ENCODE results near the gene ITSN1.
"Not testable (repeated sequence)": the region's sequence is repeated elsewhere in the genome, so short reads cannot be mapped to it uniquely, and the experiment has no call there.

Gene ITSN1

DNA sequence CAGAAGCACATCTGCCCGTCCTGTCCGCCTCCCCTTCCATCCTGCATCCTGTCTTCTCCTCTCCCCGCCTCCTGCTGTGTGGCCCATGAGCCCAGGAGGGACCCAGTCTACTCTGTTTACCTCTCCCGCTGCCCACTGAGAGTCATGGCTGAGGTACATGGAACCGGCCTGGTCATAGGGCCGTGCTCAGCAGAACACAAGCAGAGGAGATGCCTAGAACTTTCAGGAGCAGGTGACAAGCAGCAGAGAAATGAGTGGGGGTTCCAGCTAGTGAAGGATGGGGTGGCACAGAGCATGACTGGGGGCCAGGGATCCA lies 202.5 kb downstream of the ITSN1 start:
- no peak for DNase-seq

DNA sequence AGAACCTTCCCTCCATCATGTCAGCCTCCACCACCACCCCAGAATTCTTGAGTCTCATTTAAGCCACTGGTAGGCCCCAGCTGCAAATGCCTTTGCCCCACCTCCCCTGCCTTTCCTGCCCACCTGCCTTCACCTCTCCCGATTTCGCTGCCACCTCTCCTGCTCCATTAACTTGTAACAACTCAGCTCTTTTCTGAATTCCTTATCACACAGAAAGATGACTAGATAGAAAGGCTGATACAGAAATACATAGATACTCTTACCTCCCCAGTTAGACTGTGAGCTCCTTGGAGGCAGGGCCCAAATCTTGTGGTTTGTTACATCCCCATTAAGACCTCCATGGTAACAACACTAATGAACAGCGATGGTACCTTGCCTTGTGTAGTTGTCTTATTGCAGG lies 203.8 kb downstream of the ITSN1 start:
- DNase-seq, result no peak

DNA sequence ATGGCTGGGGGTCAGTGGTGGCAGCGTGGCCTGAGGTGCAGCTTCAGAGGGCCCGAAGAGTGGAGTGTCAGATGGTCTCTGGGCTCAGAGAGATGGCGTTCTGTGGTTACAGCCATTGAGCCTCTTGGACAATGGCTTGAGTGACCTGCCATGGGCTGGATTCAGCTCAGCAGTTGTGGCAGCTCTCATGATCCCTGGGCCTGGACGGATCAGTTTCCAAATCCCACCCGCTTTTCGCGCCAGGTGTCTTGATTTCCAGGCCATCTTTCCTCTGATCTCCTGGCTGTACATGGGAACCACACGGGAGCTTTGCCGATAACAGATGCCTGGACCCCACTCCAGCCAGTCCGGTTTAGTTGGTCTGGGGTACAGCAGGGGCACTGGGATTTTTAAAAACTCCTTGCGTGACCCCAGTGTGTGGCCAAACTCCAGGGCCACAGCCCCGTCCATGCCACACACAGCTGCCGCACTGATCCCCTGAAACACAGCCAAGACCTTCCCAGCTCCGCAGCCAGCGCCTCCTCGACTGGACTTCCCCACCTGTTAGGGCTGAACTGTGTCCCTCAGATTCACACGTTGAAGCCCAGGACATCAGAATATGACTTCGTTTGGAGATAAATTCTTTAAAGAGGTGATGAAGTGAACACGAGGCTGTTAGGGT lies 205.4 kb downstream of the ITSN1 start:
- no peak for DNase-seq

DNA sequence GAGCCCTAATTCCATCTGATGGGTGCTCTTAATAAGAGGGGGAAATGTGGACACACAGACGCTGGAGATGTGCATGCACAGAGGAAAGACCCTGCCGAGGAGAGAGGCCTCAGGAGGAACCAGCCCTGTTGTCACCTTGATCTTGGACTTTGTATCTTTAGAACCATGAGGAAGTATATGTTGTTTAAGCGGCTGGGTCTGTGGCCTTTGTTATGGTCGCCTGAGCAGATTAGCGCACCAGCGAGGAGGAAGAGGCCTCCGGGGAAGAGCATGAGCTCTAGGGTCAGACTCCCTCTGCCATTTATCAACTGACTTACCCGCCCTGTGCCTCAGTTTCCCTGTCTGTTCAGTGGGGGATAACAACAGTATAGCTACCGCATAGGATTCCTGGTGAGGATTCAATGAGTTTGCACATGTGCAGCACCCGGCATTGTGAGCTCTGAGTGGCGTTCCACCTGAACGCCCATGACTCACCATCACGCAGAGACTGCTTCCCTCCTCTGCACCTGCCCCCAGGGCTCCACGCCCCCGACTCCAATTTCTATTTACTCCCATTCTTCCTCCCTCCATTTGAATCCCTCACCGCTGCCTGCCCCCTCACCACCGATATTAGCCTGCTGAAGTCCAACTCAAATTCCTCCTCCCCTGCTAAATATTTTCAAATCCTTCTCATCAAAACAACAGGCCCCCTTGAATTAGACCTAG lies 206.1 kb downstream of the ITSN1 start:
- DNase-seq, result no peak

DNA sequence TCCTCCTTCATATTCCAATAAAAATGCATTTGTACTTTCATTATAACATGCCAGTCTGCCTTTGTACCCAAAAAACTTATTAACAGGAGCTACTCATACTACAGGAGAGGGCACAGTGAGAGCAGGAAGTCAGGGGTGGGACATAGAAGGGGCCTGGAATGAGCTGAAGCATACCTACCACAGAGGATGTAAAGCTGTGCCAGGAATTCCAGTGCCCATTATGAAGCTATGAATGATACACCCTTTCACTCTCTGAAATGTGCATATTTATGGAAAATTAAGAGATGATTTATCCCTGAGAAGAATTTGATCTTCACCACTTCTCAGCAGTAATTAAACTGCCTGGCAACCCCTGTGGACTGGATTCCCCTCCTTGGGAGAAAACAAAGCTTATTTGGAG lies 207.5 kb downstream of the ITSN1 start:
- no peak for DNase-seq

DNA sequence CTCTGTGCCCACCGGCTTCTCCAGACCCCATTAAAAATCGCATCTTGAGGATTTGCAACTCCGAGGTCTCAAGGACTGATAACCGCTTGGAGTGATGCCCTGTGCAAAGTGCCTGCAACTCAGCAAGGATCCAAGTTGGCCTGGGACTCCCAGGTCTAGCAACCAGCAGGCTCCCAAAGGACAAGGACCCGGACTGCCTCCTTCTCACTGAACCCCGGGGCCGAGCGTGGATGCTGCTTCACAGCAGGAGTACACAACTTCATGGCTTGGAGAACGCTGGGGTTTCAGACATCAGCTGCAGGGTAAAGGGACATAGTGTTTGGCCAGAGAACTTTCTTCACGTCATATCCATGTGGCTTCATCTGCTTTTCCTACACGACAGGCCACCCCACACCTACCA lies 208.1 kb downstream of the ITSN1 start:
- no peak for DNase-seq

DNA sequence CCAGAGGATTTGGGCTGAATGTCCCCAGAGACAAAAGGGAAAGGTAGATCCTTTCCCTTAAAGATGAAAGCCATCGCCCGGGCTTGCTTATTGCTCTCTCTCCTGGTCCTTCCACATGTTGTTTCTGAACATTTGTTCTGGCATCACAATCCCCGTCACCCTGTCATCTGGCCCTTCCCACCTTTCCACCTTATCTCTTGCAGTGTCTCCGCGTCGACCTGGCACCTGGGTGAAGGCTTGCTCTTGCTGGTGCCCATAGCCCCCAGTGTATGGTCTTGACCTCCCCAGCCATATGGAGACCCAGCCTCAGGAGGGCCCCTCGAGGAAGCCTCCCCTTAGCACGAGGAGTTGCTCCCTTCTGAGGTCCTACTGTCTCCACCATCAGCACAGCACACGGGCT lies 208.7 kb downstream of the ITSN1 start:
- no peak for DNase-seq

DNA sequence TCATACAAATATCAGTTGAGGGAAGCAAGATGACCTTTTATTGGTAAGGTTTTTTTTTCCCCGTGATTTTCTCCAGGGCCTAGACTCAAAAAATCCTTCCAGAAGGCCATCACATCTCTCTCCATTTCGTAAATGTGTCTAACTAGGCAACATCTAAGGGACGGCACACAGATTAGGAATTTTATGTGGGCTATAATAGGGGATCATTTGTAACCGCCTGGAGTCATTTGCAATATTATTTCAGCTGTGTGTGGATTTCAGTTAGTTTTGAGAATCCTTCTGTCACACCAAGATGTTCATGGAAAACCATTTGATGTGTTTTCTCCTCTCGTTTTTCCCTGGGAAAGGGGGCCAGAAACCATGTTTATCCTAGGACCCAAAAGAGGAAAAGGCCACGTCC lies 210.2 kb downstream of the ITSN1 start:
- DNase-seq, result no peak

DNA sequence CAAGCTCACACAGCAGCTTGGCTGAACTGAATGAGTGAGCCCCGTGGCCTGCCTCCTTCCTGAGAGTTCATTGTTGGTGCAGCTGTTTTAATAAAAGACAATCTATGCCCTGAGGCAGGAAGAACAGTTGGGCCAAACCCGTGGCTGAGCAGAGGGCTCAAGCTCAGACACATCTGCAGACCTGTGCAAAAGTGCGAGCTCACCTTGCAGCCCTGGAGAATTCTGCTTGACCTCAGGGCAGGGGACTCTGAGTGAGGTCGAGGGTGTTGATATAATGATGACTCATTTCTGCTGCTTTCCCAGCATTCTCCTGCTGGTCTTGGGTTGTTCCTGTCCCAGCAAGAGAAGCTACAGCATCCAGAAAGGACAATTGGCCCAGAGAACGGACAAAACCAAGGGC lies 212.3 kb downstream of the ITSN1 start:
- no peak for DNase-seq

DNA sequence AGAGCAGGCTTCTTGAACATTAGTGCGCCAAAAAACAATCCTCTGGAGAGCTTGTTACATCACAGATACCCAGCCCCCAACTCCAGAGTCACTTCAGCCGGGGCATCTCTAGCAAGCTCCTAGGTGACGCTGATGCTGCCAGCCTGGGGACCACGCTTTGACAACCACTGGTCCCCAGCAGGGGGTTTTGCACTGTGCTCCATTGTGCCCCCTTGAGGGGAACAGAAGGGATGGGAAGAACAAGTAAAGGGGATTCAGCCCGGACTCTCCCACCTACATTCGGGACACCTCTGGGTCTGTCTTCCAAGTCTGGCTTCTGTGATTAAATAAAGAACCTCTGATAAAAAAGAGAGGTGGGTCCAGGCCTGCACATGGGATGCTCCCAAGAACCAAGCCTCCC lies 212.9 kb downstream of the ITSN1 start:
- DNase-seq, result no peak

DNA sequence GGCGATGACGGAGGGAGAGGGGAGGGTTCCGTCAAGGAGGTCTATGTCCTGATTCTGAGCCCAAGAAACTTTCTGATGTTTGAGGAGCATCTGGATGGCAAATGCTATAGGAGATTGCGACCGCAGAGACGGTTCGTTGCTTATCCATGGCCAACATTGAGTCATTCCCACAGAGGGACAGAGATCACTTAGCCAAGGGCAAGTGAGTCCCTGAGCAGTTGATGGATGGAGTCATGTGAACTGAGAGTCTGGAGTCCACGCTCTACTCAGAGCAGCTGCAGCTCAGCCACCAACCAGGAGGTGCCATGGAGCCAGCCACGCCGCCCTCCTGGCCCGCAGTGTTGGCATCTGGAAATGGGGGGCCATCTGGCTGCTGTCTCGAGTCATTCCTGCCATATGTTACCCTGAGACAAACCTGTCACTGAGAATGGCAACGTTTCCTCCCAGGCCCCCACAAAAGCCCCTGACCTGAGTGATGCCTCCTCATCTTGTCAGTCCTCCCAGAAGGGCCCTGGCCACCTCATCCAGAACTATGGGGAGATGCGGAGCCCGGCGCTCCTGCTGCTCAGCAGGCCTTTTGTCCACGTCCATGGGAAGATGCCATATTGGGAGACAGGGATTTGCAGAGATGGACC lies 214.7 kb downstream of the ITSN1 start:
- no peak for DNase-seq

DNA sequence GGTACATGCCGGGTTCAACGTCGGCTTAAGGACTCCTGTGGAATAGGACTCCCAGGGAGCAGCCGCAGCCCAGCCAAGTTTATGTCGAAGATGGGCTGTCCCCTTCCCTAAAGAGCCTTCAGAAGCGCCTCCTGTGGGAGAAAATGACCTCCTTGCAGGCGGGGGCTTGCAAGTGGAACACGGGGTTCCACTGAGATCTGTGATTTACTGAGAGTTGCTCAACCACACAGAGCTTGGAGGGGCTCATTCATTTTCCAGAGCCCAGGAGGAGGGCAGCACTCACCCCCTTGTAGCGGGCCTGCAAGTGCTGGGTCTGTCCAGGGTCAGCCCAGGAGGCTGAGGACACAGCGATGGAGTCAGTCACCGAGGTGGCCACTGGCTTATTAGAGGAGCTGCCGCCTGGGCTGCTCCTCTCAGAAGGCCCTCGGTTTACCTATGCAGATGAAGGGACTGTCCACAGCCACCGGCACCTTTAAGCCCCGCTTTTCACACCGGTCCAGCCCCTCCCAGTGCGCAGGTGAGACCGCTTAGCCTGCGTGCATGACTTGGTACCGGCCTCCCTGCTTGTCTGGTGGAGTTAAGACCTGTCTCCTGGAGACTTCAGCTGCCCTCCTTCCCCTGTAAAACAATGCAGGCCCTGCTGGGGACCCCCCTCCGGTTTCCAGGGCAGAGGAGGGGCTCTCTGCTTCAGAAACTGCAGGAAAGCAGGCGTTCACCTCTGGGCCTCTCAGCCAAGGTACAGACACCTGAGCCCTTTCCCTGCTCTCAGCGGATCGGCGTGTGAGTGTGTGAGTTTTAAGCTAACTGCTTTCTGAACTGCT lies 215.8 kb downstream of the ITSN1 start:
- DNase-seq, result no peak

DNA sequence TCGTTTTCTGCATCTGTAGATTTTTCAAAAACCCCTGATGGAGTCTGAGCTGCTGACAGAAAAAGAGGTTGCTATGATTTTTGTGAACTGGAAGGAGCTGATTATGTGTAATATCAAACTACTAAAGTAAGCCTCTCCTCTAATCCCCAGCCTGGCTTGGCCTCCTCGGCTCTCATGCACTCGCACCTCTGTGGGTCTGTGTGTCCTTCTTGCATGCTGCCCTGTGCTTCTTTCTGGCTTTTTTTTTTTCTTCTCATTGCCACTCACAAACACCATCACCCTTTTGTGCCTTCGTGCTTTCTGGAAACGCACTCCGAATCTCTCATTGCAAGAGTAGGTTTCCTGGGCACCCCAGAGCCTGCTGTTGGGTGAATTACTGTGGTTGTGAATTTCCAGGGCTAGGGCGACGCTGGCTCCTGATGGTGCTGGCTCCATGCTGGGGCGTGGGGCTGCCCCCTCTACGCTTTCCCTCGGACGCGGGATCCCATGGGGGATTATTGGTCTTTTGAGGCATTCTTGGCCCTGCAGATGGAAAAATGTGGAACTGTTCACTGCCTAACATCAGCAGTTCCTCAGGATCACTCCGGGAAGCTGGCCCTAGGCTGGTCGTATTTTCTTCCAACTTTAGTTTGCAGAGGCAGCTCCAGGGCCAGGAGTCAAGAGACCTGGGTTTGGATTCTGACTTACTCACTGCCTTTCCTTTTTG lies 216.5 kb downstream of the ITSN1 start:
- DNase-seq, result no peak

DNA sequence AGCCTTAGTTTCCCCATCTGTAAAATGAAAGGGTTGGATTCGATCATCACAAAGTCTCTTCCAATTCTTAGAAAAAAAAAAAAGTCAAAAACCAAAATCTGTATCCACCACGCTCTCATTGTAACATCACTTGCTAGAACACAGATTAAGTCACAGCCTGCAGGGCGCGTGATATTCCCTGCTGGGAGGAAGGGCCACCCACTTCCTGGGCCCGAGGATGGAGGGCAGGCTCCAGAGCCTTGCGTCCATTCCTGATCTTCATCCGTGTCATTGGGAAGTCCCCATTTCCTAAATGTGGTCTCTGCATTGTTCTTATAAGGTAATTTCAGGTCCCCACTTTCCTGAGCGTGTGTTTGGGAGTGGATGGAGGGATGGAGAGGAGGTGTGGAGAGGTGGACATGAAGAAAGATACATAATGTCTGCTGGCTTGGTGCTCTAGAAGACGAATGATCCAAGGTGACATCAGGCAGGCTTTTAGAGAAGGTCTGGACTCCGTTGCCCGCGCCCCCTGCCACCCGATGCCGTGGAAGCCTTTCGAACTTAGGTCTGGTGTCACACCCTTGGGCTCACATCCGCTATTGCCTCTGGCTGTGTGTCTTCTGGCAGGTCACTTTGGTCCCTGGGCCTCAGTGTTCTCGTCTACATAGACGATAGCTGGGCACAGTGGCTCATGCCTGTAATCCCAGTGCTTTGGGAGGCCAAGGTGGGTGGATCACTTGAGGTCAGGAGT lies 217.2 kb downstream of the ITSN1 start:
- DNase-seq, result no peak

DNA sequence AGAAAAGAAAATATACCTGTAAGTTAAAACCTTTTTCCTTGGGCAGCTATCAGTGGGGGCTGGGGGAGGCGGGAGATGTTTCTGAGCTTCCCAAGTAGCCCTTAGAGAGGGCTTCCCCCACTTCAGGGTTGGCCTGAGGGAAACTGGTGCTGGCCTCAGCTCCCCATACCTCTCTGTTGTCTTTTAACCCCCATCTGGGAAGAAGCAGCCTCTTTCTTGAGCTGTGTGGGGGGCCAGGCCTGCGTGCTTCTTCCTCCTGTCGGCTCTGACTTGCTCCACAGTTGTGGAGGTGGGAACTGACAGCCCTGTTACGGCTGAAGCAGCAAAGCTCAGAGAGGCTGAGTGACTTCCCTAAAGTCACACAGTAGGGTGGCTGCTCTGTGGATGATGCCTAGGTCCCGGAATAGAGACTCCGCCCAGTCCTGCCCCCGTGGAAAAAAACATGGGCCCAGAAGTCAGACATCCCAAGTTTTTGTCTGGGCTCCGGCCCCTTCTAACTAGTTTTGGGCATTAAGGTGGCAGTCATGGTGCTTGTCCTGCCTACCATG lies 218.1 kb downstream of the ITSN1 start:
- no peak for DNase-seq

DNA sequence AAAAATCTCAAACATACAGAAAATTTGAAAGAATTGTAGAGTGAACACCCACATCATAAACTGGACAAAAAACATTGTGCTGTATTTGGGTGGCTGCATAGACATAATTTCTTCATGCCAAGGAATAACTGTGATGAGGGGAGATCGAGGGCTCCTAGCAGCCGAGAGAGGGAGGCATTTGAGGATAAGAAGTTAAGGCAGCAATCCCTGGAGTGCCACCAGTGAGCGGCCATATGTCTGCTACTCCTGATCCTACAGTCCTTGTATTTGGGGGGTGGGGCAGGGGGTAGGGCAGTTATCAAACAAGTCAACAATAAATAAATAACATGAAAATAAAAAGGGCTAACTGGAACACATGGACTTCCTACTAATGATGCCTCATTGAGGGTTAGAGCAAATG lies 218.8 kb downstream of the ITSN1 start:
- no peak for DNase-seq

DNA sequence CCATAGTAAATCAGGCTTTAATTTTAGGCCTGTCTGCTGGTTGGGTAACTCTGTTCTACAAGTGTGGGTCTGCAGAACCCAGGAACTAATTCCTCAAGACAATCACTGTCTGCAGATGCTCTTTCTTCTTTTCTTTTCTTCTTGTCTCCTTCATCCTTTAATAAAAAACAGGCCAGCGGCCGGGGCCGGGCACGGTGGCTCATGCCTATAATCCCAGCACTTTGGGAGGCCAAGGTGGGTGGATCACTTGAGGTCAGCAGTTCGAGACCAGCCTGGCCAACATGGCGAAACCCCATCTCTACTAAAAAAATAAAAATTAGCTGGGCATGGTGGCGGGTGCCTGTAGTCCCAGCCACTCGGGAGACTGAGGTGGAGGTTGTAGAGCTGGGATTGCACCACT lies 220.9 kb downstream of the ITSN1 start:
- DNase-seq, result not testable (repeated sequence)

DNA sequence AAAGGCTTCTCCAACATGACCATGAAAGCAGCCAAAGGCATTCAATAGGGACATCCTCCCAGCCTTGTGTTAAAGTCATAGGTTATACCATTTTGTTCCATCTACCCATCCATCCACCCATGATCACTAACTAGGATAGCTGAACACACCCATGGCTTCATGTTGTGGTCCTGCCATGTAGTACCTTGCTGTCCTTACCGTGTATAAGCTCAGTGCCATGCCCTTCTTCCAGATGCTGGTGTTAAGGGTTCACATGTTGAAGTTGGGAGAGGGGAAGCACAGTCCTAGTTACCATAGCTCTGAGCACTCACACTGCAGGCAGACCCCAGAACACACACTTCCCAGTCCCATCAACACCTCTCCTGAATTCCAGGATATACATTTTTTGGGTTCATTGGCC lies 221.8 kb downstream of the ITSN1 start:
- no peak for DNase-seq

DNA sequence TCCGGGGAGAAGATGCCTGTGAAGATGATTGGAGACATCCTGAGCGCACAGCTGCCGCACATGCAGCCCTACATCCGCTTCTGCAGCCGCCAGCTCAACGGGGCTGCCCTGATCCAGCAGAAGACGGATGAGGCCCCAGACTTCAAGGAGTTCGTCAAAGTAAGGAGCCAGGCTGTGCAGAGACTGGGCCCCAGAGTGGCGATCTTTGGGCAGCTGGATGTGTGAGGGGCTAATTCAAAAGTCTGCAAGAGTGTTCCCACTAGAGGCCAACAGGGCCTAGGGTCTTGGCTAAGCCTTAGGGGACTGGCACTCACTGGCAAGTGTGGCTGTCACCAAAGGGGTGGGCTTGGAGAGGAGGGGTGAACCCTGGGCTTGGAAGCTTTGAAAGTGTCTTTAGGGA lies 222.9 kb downstream of the ITSN1 start:
- no peak for DNase-seq

DNA sequence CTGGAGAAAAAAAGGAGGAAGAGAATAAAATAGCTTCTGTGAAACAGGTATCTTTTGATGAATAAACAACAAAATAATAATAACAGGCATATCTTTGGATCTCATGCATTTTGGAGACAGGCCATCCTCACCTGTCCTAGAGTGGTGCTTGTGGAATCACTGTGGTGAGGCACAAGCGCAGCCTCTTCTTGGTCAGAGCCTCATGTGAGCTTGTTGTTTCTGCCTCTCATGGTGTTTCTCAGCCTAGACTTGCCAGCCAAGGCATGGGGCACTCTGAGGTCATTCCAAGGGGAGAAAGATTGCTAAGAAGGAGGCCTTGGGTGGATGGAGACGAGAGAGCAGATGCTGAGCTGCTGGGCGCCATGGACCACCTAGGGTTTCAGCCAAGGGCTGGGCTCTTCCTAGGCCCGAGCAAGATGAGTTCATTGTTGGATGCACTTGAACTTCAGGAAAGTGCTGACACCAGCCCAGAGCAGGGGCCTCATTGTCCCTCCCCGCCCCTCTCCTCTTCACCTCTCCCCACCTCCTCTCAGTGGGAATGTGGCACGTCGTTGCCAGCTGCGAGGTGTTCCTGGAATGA lies 223.8 kb downstream of the ITSN1 start:
- DNase-seq, result no peak

DNA sequence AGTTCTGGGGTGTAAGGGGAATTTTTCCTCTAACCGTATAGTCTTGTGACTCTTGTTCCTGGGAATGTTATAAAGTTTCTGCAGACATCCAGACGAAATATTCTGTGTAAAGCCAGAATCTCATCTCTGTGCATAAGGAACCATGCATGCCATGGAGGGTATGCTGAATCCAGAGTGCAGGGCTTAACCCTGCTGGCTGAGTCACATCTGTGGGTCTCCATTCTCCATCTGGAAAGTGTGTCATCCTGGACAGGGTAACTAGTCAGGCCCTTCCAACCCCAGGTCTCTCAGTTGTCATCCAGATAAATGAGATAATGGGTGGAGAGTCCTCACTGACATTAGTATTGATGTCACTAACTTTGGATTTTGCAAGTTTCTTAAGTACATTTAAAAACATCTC lies 224.5 kb downstream of the ITSN1 start:
- DNase-seq, result peak; percentile 3 to 45 (median 18)

DNA sequence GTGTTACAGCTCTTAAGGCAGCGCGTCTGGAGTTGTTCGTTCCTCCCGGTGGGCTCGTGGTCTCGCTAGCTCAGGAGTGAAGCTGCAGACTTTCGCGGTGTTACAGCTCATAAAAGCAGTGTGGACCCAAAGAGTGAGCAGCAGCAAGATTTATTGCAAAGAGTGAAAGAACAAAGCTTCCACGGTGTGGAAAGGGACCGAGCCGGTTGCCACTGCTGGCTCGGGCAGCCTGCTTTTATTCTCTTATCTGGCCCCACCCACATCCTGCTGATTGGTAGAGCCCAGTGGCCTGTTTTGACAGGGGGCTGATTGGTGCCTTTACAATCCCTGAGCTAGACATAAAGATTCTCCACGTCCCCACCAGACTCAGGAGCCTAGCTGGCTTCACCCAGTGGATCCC lies 225.6 kb downstream of the ITSN1 start:
- DNase-seq, result not testable (repeated sequence)
